HS-27A (cell line): ENCODE data around the gene LYSET.
"Not testable (repeated sequence)": the region's sequence is repeated elsewhere in the genome, so short reads cannot be mapped to it uniquely, and the experiment has no call there.

Experiments
- DNase-seq: peaks from one replicate; pipeline ENCODE4 v3.0.0-alpha.2; 2012; ENCODE audit warnings: low read depth, missing footprints

LYSET gene

GRCh38 chr14:93168610-93169009 lies 16.5 kb upstream of the LYSET start:
- DNase-seq: not testable (repeated sequence)

DNA sequence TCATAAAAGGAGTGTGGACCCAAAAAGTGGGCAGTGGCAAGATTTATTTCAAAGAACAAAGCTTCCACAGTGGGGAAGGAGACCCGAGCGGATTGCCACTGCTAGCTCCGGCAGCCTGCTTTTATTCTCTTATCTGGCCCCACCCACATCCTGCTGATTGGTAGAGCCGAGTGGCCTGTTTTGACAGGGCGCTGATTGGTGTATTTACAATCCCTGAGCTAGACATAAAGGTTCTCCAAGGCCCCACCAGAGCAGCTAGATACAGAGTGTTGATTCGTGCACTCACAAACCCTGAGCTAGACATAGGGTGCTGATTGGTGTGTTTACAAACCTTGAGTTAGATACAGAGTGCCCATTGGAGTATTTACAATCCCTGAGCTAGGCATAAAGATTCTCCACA lies 15.5 kb upstream of the LYSET start:
- DNase-seq: not testable (repeated sequence)

GRCh38 chr14:93170141-93170540 lies 15.0 kb upstream of the LYSET start:
- DNase-seq: not testable (repeated sequence)

DNA sequence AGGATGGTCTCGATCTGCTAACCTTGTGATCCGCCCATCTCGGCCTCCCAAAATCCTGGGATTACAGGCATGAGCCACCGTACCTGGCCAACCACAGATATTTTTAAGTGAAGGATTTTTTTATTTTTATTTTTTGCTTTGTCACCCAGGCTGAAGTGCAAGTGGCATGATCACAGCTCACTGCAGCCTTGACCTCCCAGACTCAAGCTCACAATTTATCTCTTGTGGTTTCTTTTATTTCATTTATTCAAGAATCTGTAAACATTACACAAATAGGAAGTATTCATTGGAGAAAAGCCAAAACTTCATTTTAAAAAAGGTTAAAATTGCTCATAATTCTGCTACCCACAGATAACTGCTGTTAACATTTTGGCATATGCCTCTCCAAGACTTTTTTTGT lies 13.7 kb upstream of the LYSET start:
- no peak for DNase-seq

DNA sequence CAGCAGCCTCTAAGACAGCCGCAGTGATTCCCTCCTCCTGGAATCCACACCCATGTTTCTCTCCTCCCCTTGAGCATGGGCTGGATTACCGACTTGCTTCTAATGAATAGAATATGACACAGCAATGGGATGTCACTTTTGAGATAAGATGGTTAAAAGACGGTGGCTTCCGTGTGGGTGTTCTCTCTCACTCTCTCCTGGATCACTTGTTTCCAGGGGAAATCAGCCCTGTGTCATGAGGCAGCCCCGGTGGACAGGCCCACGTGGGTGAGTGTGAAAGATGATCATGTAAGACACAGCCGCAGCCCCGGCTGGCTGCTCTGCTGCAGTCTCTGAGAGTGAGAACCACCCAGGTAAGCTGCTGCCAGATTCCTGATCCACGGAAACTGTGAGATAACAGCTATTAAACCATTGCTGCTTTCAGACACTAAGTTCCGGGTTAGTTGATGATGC lies 11.1 kb upstream of the LYSET start:
- DNase-seq: no peak

DNA sequence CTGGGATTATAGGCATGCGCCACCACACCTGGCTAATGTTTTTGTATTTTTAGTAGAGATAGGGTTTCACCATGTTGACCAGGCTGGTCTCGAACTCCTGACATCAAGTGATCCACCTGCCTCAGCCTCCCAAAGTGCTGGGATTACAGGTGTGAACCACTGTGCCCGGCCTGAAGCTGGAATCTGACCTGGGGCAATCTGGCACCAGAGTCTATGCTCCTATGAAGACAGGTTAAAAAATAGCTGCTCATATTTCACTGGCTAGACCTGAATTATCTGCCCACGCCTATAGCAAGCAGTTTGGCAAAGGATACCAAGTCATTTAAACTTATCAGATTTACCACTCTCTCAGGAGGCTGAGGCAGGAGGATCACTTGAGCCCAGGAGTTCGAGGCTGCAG lies 10.4 kb upstream of the LYSET start:
- DNase-seq: not testable (repeated sequence)

- DNase-seq: no peak
Observed at GRCh38 chr14:93175492-93175891, 9.6 kb upstream of the LYSET start.

- no peak for DNase-seq
Observed at GRCh38 chr14:93183596-93184317, 1.4 kb upstream of the LYSET start.

DNA sequence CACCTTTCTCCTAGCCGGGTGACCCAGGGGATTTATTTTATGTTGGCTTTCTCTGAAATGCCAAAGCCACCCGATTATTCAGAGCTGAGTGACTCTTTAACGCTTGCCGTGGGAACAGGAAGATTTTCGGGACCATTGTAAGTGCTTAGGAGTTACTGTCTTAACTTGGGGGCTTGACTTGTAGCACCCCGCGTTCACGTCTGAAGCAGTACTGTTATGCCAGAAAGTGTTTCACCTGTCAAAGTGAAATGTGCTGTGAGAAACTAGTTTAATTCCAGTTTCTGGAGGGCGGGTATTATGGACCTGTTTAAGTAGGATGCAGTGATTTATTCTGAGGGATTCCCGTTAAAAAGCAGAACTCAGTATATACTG lies 218 bp downstream of the LYSET start:
- no peak for DNase-seq

DNA sequence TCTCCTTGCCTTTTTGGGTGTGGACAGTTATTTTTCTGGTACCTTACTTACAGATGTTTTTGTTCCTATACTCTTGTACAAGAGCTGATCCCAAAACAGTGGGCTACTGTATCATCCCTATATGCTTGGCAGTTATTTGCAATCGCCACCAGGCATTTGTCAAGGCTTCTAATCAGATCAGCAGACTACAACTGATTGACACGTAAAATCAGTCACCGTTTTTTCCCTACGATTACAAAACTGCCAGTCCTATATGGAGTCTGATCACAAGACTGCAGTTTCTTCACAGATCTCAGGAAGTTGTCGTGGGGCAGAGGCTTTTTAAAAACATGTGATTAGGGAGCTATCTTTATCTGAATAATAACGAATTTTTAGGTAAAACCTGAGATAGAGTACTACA lies 1.3 kb downstream of the LYSET start:
- DNase-seq: no peak

GRCh38 chr14:93186956-93187355 lies 1.8 kb downstream of the LYSET start:
- no peak for DNase-seq

DNA sequence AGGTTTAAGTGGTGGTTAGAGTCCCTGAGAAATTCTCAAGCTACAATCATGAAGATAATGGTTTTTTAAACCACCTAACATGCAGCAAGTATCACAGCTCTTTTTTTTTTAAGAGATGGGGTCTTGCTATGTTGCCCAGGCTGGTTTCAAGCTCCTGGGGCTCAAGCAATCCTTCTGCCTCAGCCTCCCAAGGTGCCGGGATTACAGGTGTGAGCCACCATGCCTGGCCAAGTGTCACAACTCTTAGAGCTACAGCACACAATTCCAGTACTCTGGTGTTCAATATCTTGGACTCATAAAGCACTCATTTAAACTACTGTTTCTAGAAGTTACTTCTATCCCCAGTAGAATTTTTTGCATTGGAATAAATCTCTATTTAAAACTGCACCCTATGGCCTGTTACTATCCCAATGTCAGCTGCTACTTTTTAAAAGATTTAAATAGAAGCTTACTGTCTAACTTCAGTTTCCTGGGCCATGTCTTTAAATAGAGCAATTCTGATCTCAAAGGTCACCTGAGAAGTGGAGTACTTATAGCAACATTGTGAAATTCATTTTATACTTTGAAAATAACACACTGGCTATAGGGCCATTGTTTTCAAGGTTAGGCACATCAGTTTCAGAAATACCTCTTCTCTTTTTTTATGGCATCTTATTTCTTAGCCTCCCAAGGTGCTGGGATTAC lies 10.3 kb downstream of the LYSET start:
- no peak for DNase-seq

DNA sequence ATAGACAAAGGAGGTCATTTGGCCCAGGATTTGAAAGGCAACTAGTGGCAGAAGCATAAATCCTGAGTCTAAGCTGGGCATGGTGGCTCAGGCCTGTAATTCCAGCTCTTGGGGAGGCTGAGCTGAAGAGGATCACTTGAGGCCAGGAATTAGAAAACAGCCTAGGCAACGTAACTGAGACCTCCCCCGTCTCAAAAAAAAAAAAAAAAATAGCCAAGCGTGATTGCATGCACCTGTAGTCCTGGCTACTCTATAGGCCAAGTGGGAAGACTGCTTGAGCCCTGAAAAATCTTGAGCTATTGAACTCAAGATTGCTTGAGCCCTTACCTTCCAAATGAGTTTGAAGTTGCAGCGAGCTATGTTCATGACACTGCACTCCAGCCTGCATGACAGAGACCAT lies 13.9 kb downstream of the LYSET start:
- DNase-seq: no peak

GRCh38 chr14:93200553-93200952 lies 15.4 kb downstream of the LYSET start:
- no peak for DNase-seq

GRCh38 chr14:93201155-93201704 lies 16.1 kb downstream of the LYSET start:
- DNase-seq: no peak

- DNase-seq: peak; percentile 88
Observed at GRCh38 chr14:93206793-93207467, 21.8 kb downstream of the LYSET start, which contains the start of the genes GON7 and UBR7. Gene GON7 (minus strand): TSS chr14:93207065. CDS start chr14:93207037, 28 bp downstream. Gene UBR7 (plus strand): TSS chr14:93207256. CDS start chr14:93207292, 36 bp downstream.

- DNase-seq: peak; percentile 27
Observed at GRCh38 chr14:93207468-93208308, 22.6 kb downstream of the LYSET start.

GRCh38 chr14:93212432-93212831 lies 27.3 kb downstream of the LYSET start:
- DNase-seq: no peak

- DNase-seq: no peak
Observed at GRCh38 chr14:93214598-93214997, 29.5 kb downstream of the LYSET start.

DNA sequence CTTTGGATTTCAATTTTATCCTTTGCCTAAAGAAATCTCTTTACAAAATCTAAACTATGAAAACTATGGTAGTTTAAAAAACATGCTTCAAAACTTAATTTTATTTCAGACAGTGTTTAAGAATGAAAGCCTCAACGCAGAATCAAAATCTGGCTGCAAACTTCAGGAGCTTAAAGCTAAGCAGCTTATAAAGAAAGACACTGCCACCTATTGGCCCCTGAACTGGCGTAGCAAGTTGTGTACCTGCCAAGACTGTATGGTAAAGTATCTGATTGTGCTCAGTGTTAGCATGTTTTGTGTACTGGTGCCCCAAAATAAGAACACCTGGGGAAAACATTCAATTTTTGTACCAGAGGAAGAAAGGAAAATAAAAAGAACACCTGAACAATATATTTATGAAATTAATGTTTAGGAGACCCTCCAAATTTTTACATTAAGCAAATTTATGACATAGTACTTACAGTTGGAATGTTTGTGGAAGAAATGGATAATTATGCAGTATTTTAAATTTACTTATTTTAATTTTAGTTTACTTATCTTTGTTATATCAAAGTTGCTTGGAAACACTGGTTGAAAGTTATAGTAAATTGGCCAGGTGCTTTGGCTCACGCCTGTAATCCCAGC lies 34.1 kb downstream of the LYSET start:
- DNase-seq: no peak

GRCh38 chr14:93220509-93220908 lies 35.4 kb downstream of the LYSET start:
- DNase-seq: no peak
